CD4-positive, alpha-beta T cell treated with Interleukin-6 at 100 ng/mL for 8 hours (primary cell): ENCODE results near the gene LRIT3.
"Not testable (repeated sequence)": the region's sequence is repeated elsewhere in the genome, so short reads cannot be mapped to it uniquely, and the experiment has no call there.

Experiments
- DNase-seq: peaks from one replicate; pipeline ENCODE4 v3.0.0-alpha.2; 2020; ENCODE audit warnings: mixed read lengths, low spot score

LRIT3 gene

GRCh38 chr4:109859426-109860300 lies 11.8 kb downstream of the LRIT3 start:
- not testable (repeated sequence) for DNase-seq

GRCh38 chr4:109861271-109861670 lies 13.4 kb downstream of the LRIT3 start:
- no peak for DNase-seq

GRCh38 chr4:109861916-109862511 lies 14.1 kb downstream of the LRIT3 start:
- DNase-seq: no peak

GRCh38 chr4:109864134-109864533 lies 16.2 kb downstream of the LRIT3 start:
- no peak for DNase-seq

GRCh38 chr4:109870061-109870460 lies 22.2 kb downstream of the LRIT3 start:
- no peak for DNase-seq

- no peak for DNase-seq
These were observed 24.2 kb downstream of the LRIT3 start for GRCh38 chr4:109872065-109872464.

GRCh38 chr4:109872950-109873656 lies 25.2 kb downstream of the LRIT3 start:
- DNase-seq: no peak

- no peak for DNase-seq
These were observed 26.0 kb downstream of the LRIT3 start for GRCh38 chr4:109873791-109874514.

GRCh38 chr4:109875106-109875505 lies 27.2 kb downstream of the LRIT3 start:
- DNase-seq: no peak

- not testable (repeated sequence) for DNase-seq
These were observed 27.6 kb downstream of the LRIT3 start for GRCh38 chr4:109875553-109875952.

- DNase-seq: no peak
These were observed 28.8 kb downstream of the LRIT3 start for GRCh38 chr4:109876634-109877265.

- DNase-seq: no peak
These were observed 29.5 kb downstream of the LRIT3 start for GRCh38 chr4:109877400-109877799.

- DNase-seq: no peak
These were observed 30.4 kb downstream of the LRIT3 start for GRCh38 chr4:109878355-109878754.

- DNase-seq: no peak
These were observed 31.2 kb downstream of the LRIT3 start for GRCh38 chr4:109879081-109879480.

- no peak for DNase-seq
These were observed 31.9 kb downstream of the LRIT3 start for GRCh38 chr4:109879636-109880314.

- no peak for DNase-seq
These were observed 38.4 kb downstream of the LRIT3 start for GRCh38 chr4:109886303-109886702.

- no peak for DNase-seq
These were observed 39.2 kb downstream of the LRIT3 start for GRCh38 chr4:109887071-109887470.

- no peak for DNase-seq
These were observed 42.2 kb downstream of the LRIT3 start for GRCh38 chr4:109890076-109890475.

- DNase-seq: no peak
These were observed 54.8 kb downstream of the LRIT3 start for GRCh38 chr4:109902559-109903251.

GRCh38 chr4:109908731-109909130 lies 60.8 kb downstream of the LRIT3 start:
- no peak for DNase-seq

GRCh38 chr4:109910256-109910655 lies 62.3 kb downstream of the LRIT3 start:
- no peak for DNase-seq
